Measurements from ENCODE around the gene FLVCR2. TPM values are rescaled to one million over a fixed set of nuclear protein-coding genes. Genes with fewer than 3 reads are reported as not detected.

Gene FLVCR2
- total RNA-seq, 4 donors from 2014 or later: 2.5 to 7.5 (median 4.6) TPM

- no peak for TF ChIP-seq POLR2A (IDR thresholded peaks at IDR 0.05; ENCODE audit: low read depth)
- no peak for TF ChIP-seq POLR2AphosphoS5 (IDR thresholded peaks at IDR 0.05)
- TF ChIP-seq CTCF (IDR thresholded peaks at IDR 0.05): no peak
- TF ChIP-seq EP300 (IDR thresholded peaks at IDR 0.05): no peak
- intact Hi-C loops (cut with DNase I): no loop called here
- DNase-seq (ENCODE audit: extremely low spot score): no peak
- H3K36me3 ChIP-seq: no peaks in the 10 kb centered on the region
- no peak overlapping the region for H3K4me3 ChIP-seq
- no peaks in the 10 kb centered on the region for H3K27me3 ChIP-seq
- 88% methylated on average over 5 of the region's 6 CpGs for WGBS
- no peaks in the 10 kb centered on the region for H3K9me3 ChIP-seq
- no peak overlapping the region for H3K27ac ChIP-seq (replicated peaks in 1 of 4)
- peaks cover 0 to 8% (median 0%) of the 10 kb centered on the region in 4 donors for H3K4me1 ChIP-seq
Observed at GRCh38 chr14:75589931-75590330, 11.5 kb downstream of the FLVCR2 start.

GRCh38 chr14:75591331-75591946 is 13.0 kb downstream of the FLVCR2 start:
- H3K27ac ChIP-seq (replicated peaks in 1 of 4): no peak overlapping the region
- TF ChIP-seq EP300 (IDR thresholded peaks at IDR 0.05) (no peak), CTCF (IDR thresholded peaks at IDR 0.05) (no peak), POLR2A (IDR thresholded peaks at IDR 0.05; ENCODE audit: low read depth) (no peak), POLR2AphosphoS5 (IDR thresholded peaks at IDR 0.05) (no peak)
- WGBS: 100% methylated on average over 1 of the region's 1 CpG
- no peak overlapping the region for H3K4me3 ChIP-seq
- no peaks in the 10 kb centered on the region for H3K36me3 ChIP-seq
- no peaks in the 10 kb centered on the region for H3K27me3 ChIP-seq
- no peaks in the 10 kb centered on the region for H3K9me3 ChIP-seq
- no peak for DNase-seq (ENCODE audit: extremely low spot score)
- peaks cover 0 to 8% (median 0%) of the 10 kb centered on the region in 4 donors for H3K4me1 ChIP-seq
- intact Hi-C loops (cut with DNase I): no loop called here

DNA sequence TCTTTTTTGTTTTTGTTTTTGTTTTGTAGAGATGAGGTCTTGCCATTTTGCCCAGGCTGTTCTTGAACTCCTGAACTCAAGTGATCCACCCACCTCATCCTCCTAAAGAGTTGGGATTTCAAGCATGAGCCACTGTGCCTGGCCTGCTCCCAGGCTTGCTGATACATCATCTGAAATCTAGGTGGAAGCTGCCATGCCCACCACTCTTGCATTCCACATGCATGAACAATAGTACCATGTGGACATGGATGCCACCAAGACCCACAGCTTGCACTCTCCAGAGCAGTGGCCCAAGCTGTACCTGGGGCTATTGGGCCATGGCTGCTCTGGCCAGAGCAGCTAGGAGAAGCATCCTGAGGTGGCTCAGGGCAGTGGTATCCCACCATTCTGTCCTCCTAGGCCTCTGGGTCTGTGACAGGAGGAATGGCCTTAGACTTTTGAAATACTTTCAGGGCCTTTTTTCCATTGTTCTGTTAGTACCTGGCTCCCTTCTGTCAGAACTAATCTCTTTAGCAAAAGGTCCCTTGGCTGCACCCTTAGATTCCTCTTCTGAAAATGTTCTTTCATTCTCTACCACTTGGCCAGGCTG is 13.7 kb downstream of the FLVCR2 start:
- H3K27me3 ChIP-seq: no peaks in the 10 kb centered on the region
- no peaks in the 10 kb centered on the region for H3K36me3 ChIP-seq
- H3K4me3 ChIP-seq: no peak overlapping the region
- DNase-seq (ENCODE audit: extremely low spot score): no peak
- intact Hi-C loops (cut with DNase I): no loop called here
- TF ChIP-seq POLR2A (IDR thresholded peaks at IDR 0.05; ENCODE audit: low read depth): no peak
- no peak for TF ChIP-seq EP300 (IDR thresholded peaks at IDR 0.05)
- TF ChIP-seq POLR2AphosphoS5 (IDR thresholded peaks at IDR 0.05): no peak
- no peak for TF ChIP-seq CTCF (IDR thresholded peaks at IDR 0.05)
- peaks cover 0 to 8% (median 0%) of the 10 kb centered on the region in 4 donors for H3K4me1 ChIP-seq
- no peak overlapping the region for H3K27ac ChIP-seq (replicated peaks in 1 of 4)
- H3K9me3 ChIP-seq: no peaks in the 10 kb centered on the region

DNA sequence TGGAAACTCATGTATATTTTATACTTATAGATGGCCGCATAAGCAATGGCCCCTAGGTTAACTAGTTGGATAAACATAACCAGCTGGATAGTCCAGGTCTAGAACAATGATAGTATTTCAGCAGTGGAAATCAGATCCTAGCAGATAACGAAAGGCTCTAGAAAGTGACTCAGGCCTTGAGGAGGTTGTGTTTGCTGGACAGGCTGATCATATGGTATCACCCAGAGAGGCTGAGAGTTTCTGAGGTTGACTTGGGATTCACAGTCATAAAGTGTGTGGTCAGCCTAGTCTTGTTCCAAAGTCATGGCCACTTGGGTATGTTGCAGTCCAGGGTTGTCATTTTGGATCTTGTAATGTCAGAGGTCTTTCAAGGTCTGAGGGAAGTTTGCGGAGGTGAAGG is 16.8 kb downstream of the FLVCR2 start:
- no peak overlapping the region for H3K27ac ChIP-seq (replicated peaks in 1 of 4)
- intact Hi-C loops (cut with DNase I): no loop called here
- WGBS: 98% methylated on average over 3 of the region's 3 CpGs
- no peaks in the 10 kb centered on the region for H3K36me3 ChIP-seq
- H3K4me3 ChIP-seq: no peak overlapping the region
- no peaks in the 10 kb centered on the region for H3K9me3 ChIP-seq
- no peaks in the 10 kb centered on the region for H3K27me3 ChIP-seq
- no peak for DNase-seq (ENCODE audit: extremely low spot score)
- TF ChIP-seq CTCF (IDR thresholded peaks at IDR 0.05) (no peak), EP300 (IDR thresholded peaks at IDR 0.05) (no peak), POLR2A (IDR thresholded peaks at IDR 0.05; ENCODE audit: low read depth) (no peak), POLR2AphosphoS5 (IDR thresholded peaks at IDR 0.05) (no peak)
- H3K4me1 ChIP-seq: peaks cover 0 to 8% (median 0%) of the 10 kb centered on the region in 4 donors
